ENCODE data around the gene TBCC. TPM values are rescaled to one million over a fixed set of nuclear protein-coding genes. Genes with fewer than 3 reads are reported as not detected.

Gene TBCC
- total and polyA plus RNA-seq, 2 of the 8 experiments (the other 6 are each of a cell fraction or from before 2014, with no cell fraction given): 22.7 to 25.5 TPM

DNA sequence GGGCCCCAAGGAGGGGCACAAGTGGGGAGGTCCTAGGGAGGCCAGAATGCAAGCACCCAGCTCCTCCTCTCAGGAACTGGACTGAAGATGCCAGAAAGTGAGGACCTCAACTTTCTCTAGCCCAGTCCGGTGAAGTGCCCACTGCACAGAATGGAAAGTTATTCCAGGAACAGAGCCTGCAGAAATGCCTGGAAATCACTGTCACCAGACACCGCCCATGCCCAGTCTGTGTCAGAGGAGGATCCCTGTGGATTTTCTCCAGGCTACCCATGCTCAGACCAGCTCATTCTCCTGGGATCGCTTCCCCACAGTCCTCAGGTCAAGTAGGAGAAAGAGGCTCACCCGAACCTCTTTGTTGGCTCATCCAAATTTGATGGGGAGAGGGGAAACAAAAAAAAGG is 30.0 kb downstream of the TBCC start:
- DNase-seq (ENCODE audit: low read depth in 1 of 2, low spot score in 2 of 2): no peak
- no peak overlapping the region for H4K8ac ChIP-seq (ENCODE audit: extremely low read depth, insufficient read depth, low read length)
- H3K14ac ChIP-seq (ENCODE audit: insufficient read length): no peak overlapping the region
- H2BK5ac ChIP-seq (ENCODE audit: low read depth, low read length): no peak overlapping the region
- H2AK5ac ChIP-seq (ENCODE audit: low read depth, low read length): no peak overlapping the region
- no peak overlapping the region for H4K5ac ChIP-seq (ENCODE audit: insufficient read length, low read depth, low read length)
- H3K4me2 ChIP-seq (ENCODE audit: insufficient read depth in 1 of 2, low read depth in 2 of 2, low read length in 2 of 2): no peak overlapping the region
- H3K79me2 ChIP-seq (ENCODE audit: control insufficient read depth in 1 of 2, insufficient read depth in 2 of 2, low read length in 2 of 2): no peaks in the 10 kb centered on the region
- peaks cover 5 to 6% of the 10 kb centered on the region in 2 experiments; a peak in 1 of 4 replicates for H3K9me3 ChIP-seq (ENCODE audit: insufficient read depth in 2 of 2, low read depth in 1 of 2, low read length in 1 of 2)
- peaks cover 0 to 1% (median 0%) of the 10 kb centered on the region in 4 experiments; a peak in 2 of 7 replicates for H3K4me1 ChIP-seq (replicated peaks in 1 of 4; ENCODE audit: control insufficient read depth in 3 of 4, insufficient read depth in 4 of 4, low read length in 3 of 4)
- H2BK15ac ChIP-seq (ENCODE audit: low read length): no peak overlapping the region
- no peak overlapping the region for H4K91ac ChIP-seq (replicated peaks; ENCODE audit: insufficient read length, low read length)
- H3K56ac ChIP-seq (replicated peaks; ENCODE audit: insufficient read length, low read depth, low read length): no peak overlapping the region
- no peak overlapping the region for H3K4me3 ChIP-seq (ENCODE audit: extremely low read depth in 1 of 4, insufficient read depth in 2 of 4, low read depth in 3 of 4, low read length in 4 of 4)
- no peaks in the 10 kb centered on the region; a peak in 1 of 7 replicates for H3K27me3 ChIP-seq (replicated peaks in 1 of 4; ENCODE audit: control insufficient read depth in 3 of 4, extremely low read depth in 1 of 4, insufficient read depth in 3 of 4, low read length in 3 of 4)
- H2BK12ac ChIP-seq (ENCODE audit: low read depth, low read length): no peak overlapping the region
- H2AFZ ChIP-seq (ENCODE audit: low read length): peak overlapping the region; percentile 70; the same call in 1 of the 2 replicates
- H3K23me2 ChIP-seq (ENCODE audit: low read depth, low read length): no peaks in the 10 kb centered on the region
- WGBS, 2 experiments (ENCODE audit: extremely low coverage in 1 of 2, insufficient coverage in 1 of 2, insufficient read length in 1 of 2, insufficient replicate concordance in 2 of 2, low coverage in 1 of 2, low lambda C conversion rate in 2 of 2, missing lambda C conversion rate in 1 of 2): 86% methylated on average over 4 of the region's 4 CpGs; no CpG with 5 or more reads in 1 of the 2 experiments
- H3K23ac ChIP-seq (ENCODE audit: insufficient read length): no peak overlapping the region
- H3K18ac ChIP-seq (ENCODE audit: extremely low read depth, low read length): no peak overlapping the region
- CTCF ChIA-PET (ENCODE audit: partially characterized antibody): interaction anchor here (1.2 kb wide), 1 partner anchor 10 kb away, joined by 6 read pairs; no protein-coding TSS in a partner anchor
- no peak overlapping the region for H3K9ac ChIP-seq (replicated peaks in 1 of 4; ENCODE audit: extremely low read depth in 1 of 4, low read depth in 3 of 4, low read length in 3 of 4)
- H3K4ac ChIP-seq (replicated peaks; ENCODE audit: insufficient read length, low read depth, low read length): no peak overlapping the region
- H2BK120ac ChIP-seq (replicated peaks; ENCODE audit: low read depth, low read length): no peak overlapping the region
- FAIRE-seq: no peak
- H4K20me1 ChIP-seq (replicated peaks in 1 of 2; ENCODE audit: control insufficient read depth in 1 of 2, insufficient read depth in 2 of 2, low read length in 2 of 2): no peaks in the 10 kb centered on the region
- H3K79me1 ChIP-seq (ENCODE audit: low read depth, low read length): no peaks in the 10 kb centered on the region
- POLR2A ChIA-PET (ENCODE audit: partially characterized antibody): interaction anchor here (2.0 kb wide), 1 partner anchor 14 kb away, joined by 9 read pairs; no protein-coding TSS in a partner anchor
- H3K36me3 ChIP-seq (ENCODE audit: control insufficient read depth in 2 of 4, insufficient read depth in 4 of 4, low read length in 3 of 4): no peaks in the 10 kb centered on the region
- no peak overlapping the region for H3K27ac ChIP-seq (ENCODE audit: low read depth, low read length)
- no peak overlapping the region for H2BK20ac ChIP-seq (ENCODE audit: low read length)
- TF ChIP-seq EZH2 (IDR thresholded peaks at IDR 0.05; ENCODE audit: low read depth, low read length, severe bottlenecking): no peak
- TF ChIP-seq SP2 (IDR thresholded peaks at IDR 0.05; ENCODE audit: low read length): no peak
- TF ChIP-seq EP300 (IDR thresholded peaks at IDR 0.05; ENCODE audit: borderline replicate concordance in 1 of 2, low read depth in 2 of 2, low read length in 2 of 2): no peak
- TF ChIP-seq HDAC6 (IDR thresholded peaks at IDR 0.05; ENCODE audit: low read depth, low read length): no peak
- TF ChIP-seq ASH2L (IDR thresholded peaks at IDR 0.05; ENCODE audit: low read length): no peak
- TF ChIP-seq TBP (IDR thresholded peaks at IDR 0.05; ENCODE audit: low read depth, low read length): no peak
- no peak for TF ChIP-seq POU5F1 (IDR thresholded peaks at IDR 0.05; ENCODE audit: low read depth, low read length)
- no peak for TF ChIP-seq SIN3A (conservative IDR thresholded peaks at IDR 0.05 in 1 of 2, IDR thresholded peaks at IDR 0.05 in 1 of 2; ENCODE audit: low read depth in 1 of 2, low read length in 2 of 2)
- TF ChIP-seq, protein P1, sequence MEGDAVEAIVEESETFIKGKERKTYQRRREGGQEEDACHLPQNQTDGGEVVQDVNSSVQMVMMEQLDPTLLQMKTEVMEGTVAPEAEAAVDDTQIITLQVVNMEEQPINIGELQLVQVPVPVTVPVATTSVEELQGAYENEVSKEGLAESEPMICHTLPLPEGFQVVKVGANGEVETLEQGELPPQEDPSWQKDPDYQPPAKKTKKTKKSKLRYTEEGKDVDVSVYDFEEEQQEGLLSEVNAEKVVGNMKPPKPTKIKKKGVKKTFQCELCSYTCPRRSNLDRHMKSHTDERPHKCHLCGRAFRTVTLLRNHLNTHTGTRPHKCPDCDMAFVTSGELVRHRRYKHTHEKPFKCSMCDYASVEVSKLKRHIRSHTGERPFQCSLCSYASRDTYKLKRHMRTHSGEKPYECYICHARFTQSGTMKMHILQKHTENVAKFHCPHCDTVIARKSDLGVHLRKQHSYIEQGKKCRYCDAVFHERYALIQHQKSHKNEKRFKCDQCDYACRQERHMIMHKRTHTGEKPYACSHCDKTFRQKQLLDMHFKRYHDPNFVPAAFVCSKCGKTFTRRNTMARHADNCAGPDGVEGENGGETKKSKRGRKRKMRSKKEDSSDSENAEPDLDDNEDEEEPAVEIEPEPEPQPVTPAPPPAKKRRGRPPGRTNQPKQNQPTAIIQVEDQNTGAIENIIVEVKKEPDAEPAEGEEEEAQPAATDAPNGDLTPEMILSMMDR (IDR thresholded peaks at IDR 0.05; ENCODE audit: control extremely low read depth in 1 of 3, insufficient read depth in 1 of 3, low read depth in 1 of 3, low read length in 3 of 3): no peak
- no peak for TF ChIP-seq RXRA (IDR thresholded peaks at IDR 0.05; ENCODE audit: insufficient read depth, low read depth, low read length)
